ENCODE results near the gene SMARCA1.

The SMARCA1 gene

DNA sequence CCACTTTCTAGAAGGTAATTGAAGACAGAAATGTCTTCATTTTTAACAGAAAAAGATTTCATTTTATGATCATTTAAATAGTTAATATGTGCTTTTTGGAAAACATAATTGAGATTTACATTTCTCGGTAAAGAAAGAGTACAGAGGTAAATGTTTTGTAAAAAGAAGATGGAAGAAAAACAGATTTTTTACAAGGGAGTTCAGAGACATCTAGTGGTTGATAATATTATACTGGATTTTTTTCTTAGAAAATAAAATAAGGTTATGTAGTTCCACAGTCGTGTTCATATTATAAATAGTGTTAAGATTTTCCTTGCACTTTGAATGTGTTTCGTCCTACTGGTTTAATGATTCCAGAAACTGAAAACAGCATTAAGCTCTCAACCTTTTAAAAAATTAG is 60.6 kb downstream of the SMARCA1 start:
- FAIRE-seq = no peak
- no peak for DNase-seq (ENCODE audit: insufficient read length, low spot score)

GRCh38 chrX:129461801-129462456 is 61.4 kb downstream of the SMARCA1 start:
- FAIRE-seq = no peak
- DNase-seq (ENCODE audit: insufficient read length, low spot score) = no peak

DNA sequence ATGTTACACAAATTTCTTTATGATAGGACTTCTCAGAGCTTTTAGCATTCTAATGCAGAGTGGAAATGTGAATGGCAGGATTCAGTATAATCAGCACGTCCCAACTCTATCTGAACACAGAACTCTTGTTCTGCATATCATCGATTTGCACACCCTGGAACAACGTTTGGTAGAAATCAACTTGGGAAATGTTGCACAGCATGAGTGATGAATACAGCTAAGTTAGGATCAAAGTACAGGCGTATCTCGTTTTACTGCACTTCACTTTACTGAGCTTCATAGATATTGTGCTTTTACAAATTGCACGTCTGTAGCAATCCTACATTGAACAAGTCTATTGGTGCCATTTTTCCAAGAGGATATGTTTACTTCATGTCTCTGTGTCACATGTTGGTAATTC is 70.8 kb downstream of the SMARCA1 start:
- DNase-seq (ENCODE audit: insufficient read length, low spot score) = no peak
- FAIRE-seq = no peak

- FAIRE-seq (no peak), DNase-seq (ENCODE audit: insufficient read length, low spot score) (no peak)
Observed at GRCh38 chrX:129450123-129450522, 73.2 kb downstream of the SMARCA1 start.

- FAIRE-seq = no peak
- DNase-seq (ENCODE audit: insufficient read length, low spot score) = no peak
Observed at GRCh38 chrX:129449148-129449547, 74.1 kb downstream of the SMARCA1 start.

DNA sequence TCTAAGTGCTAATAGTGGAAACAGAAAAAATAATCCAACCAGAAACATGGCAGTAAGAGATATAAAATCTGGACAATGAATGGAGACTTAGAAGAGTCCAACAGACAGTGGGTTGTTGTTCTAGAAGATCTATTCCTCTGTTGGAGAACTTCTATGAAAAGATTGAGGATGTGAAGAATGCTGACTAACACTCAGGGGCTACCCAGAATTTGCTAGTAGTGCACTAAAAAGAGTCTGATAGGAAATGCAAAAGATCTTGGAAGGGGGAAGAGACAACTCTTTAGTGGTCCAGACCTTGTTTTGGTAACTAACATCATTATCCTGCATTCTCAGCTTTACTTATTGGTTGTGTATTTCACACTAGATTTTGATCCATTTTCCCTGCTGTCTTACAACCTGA is 77.9 kb downstream of the SMARCA1 start:
- no peak for FAIRE-seq

GRCh38 chrX:129433945-129434344 is 89.3 kb downstream of the SMARCA1 start:
- FAIRE-seq (no peak), DNase-seq (ENCODE audit: insufficient read length, low spot score) (no peak)

More for the DNA sequence above, 77.9 kb downstream of the SMARCA1 start:
- DNase-seq (ENCODE audit: insufficient read length, low spot score) = no peak

GRCh38 chrX:129433461-129433860 is 89.8 kb downstream of the SMARCA1 start:
- no peak for DNase-seq (ENCODE audit: insufficient read length, low spot score)

GRCh38 chrX:129427267-129427666 is 96.0 kb downstream of the SMARCA1 start:
- no peak for FAIRE-seq
- DNase-seq (ENCODE audit: insufficient read length, low spot score) = no peak

More at GRCh38 chrX:129433461-129433860, 89.8 kb downstream of the SMARCA1 start:
- no peak for FAIRE-seq

DNA sequence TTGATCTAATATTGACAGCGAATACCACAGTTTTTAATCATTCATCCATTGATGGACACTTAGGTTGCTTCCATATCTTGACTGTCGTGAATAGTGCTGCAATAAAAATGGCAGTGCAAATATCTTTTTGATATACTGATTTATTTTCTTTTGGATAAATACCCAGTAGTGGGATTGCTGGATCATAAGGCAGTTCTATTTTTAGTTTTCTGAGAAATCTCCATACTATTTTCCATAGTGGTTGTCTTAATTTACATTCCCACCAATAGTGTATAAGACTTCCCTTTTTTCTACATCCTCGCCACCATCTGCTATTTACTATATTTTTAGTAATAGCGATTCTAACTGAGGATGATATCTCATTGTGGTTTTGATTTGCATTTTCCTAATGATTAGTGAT is 100.1 kb downstream of the SMARCA1 start:
- no peak for FAIRE-seq
- DNase-seq (ENCODE audit: insufficient read length, low spot score) = no peak

DNA sequence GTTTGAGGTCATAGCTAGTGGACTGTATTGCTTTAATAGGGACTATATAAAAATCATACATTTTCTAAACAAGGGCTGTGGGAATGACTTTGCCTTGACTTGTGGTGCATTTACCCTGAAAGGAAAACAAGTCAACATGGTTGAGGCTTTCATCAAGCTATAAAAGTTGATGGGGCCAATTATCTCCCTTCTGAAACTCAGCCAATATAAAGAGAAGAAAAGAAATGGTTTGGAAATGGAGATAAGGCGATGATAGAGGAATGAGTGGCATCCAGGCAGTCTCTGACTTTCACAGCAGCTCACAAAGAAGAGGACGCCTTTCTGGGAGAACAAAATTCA is 118.7 kb downstream of the SMARCA1 start:
- no peak for DNase-seq (ENCODE audit: insufficient read length, low spot score)
- no peak for FAIRE-seq

GRCh38 chrX:129403974-129404669 is 119.2 kb downstream of the SMARCA1 start:
- DNase-seq (ENCODE audit: insufficient read length, low spot score) (no peak), FAIRE-seq (no peak)

Data from HTR-8/SVneo (cell line).